Gastroesophageal sphincter (tissue), 4 donors: ENCODE results near the gene SLC12A6. TPM values are rescaled to one million over a fixed set of nuclear protein-coding genes. Genes with fewer than 3 reads are reported as not detected.

Experiments used
- ATAC-seq: fragments of 150-250 bp; one replicate; pipeline ENCODE4 v1.9.1; 2016; ENCODE audit warnings: mild to moderate bottlenecking, moderate library complexity
- H3K27ac ChIP-seq, 4 donors: fragments of 200-600 bp; sonication (generic) in 3 of 4; 1 replicate in 3 of 4; 2 replicates in 1 of 4; pipeline ENCODE4 v1.5.1; 2016 to 2019
- H3K27me3 ChIP-seq: fragments of 200-600 bp; sonication (generic); one replicate; pipeline ENCODE4 v1.5.1; 2019
- H3K36me3 ChIP-seq, 2 donors: fragments of 200-600 bp; sonication (generic); one replicate each; pipeline ENCODE4 v1.5.1; 2019; ENCODE audit warnings: control low read depth in 1 of 2
- H3K4me1 ChIP-seq, 3 donors: fragments of 200-600 bp; sonication (generic); 1 replicate in 2 of 3; 2 replicates in 1 of 3; pipeline ENCODE4 v1.5.1; 2016 to 2019; ENCODE audit warnings: control low read depth in 2 of 3
- H3K4me3 ChIP-seq, 2 donors: fragments of 200-600 bp; sonication (generic); one replicate each; pipeline ENCODE4 v1.5.1; 2019; ENCODE audit warnings: mild to moderate bottlenecking in 1 of 2, moderate library complexity in 1 of 2
- H3K9me3 ChIP-seq, 3 donors: fragments of 200-600 bp; sonication (generic); one replicate each; pipeline ENCODE4 v1.5.1; 2017 to 2019; ENCODE audit warnings: control low read depth in 2 of 3
- CTCF ChIP-seq, 4 experiments: fragments of 200-600 bp in 2 of 4; fragments of 450-650 bp in 2 of 4; sonication (generic) in 1 of 4; IDR thresholded peaks; one replicate each; pipeline ENCODE4 v1.5.1; 2017 to 2019; ENCODE audit warnings: antibody characterized with exemption in 4 of 4, mild to moderate bottlenecking in 2 of 4, moderate library complexity in 2 of 4
- EP300 ChIP-seq: sonication (generic); formaldehyde crosslinking; IDR thresholded peaks from one replicate; pipeline ENCODE4 v1.6.1; 2017; ENCODE audit warnings: antibody characterized with exemption, mild to moderate bottlenecking
- POLR2A ChIP-seq, 2 donors: fragments of 450-650 bp; IDR thresholded peaks; one replicate each; pipeline ENCODE4 v1.6.1; 2017; ENCODE audit warnings: antibody characterized with exemption in 2 of 2, mild to moderate bottlenecking in 2 of 2, moderate library complexity in 1 of 2
- POLR2AphosphoS5 ChIP-seq: sonication (generic); formaldehyde crosslinking; IDR thresholded peaks from one replicate; pipeline ENCODE4 v1.6.1; 2017; ENCODE audit warnings: antibody characterized with exemption
- WGBS, 2 donors: methylation state at CpG; one replicate each; pipeline ENCODE4 v1.1.5; 2018; ENCODE audit warnings: low coverage in 1 of 2; 5-methylcytosine and 5-hydroxymethylcytosine counted together
- total RNA-seq, 4 donors: library from RNA; depleted of rRNA; stranded (reverse); fragments of >200 nt; gene quantifications; one replicate each; pipeline ENCODE4 v1.1.0, GENCODE V29; 2016

Gene SLC12A6
- total RNA-seq, 4 donors from 2014 or later, result 12.0 to 19.0 (median 15.7) TPM

DNA sequence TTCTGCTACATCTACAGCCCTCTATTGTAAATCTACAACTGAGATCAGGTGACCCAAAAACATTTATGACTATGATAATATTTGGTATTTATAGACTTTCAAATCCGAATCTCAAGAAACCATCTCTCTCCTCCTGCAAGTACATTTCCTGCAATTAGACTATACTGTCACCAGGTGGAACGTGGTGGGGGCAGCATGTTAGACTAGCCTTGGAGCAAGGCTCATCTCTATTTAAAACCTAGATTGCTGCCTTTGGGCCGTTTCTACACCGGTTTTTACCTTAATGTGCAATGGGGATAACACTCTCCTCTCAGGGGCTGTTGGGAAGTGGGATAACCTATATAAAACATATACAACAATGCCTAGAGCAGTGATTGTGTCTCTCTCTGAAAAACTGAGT is 123.9 kb downstream of the SLC12A6 start:
- no peaks in the 10 kb centered on the region for H3K9me3 ChIP-seq
- WGBS, 2 donors, result 25 to 59% methylated on average over 3 of the region's 4 CpGs
- no peak for ATAC-seq
- H3K27me3 ChIP-seq, result no peaks in the 10 kb centered on the region
- no peak overlapping the region for H3K4me3 ChIP-seq
- TF ChIP-seq EP300, result no peak
- no peak for TF ChIP-seq POLR2AphosphoS5
- TF ChIP-seq CTCF (IDR thresholded peaks at IDR 0.05), result no peak
- TF ChIP-seq POLR2A (IDR thresholded peaks at IDR 0.05), result no peak
- peaks cover under 1 to 10% (median 3%) of the 10 kb centered on the region in 3 donors for H3K4me1 ChIP-seq
- no peaks in the 10 kb centered on the region for H3K36me3 ChIP-seq
- no peak overlapping the region for H3K27ac ChIP-seq

DNA sequence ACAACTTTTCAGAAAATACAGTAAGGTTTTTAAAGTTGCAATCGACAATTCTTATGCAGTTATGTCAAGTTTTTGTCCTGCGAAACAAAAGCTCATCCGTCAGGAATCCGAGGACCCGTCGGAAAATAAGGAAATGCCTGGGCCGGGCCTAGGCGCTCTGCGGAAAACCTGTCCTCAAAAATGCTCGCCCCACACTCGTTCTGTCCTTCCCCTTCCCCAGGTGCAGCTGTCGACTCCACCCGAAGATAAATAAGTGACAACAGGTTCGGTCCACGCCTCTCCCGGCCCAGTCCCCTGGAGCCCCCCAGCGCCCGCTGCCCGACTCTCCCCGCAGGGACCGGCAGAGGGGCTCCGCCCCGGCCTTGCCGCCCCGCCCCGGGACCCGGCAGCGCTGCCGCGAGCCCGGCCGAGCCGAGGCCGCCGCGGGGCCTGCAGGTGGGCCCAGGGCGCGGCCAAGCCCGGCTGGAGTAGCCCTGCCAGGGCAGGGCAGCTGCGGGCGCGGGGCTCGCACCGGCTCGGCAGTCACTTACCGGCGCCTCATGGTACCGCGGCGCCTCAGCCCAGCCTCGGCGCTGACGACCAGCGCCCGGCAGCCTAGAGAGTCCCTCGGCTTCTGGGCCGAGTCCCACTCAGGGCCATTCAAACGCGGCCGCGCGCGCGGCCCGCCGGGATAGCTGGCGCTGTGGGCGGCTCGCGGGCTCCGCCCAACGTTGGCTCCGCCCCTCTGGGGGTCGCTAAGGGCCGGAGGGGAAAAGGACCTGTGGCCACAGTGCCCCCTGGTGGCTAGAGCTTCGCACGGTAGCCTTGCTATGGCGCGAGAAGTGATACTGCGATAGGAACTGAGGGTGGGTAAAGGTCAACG is 127.9 kb downstream of the SLC12A6 start, which contains the start of gene KATNBL1:
KATNBL1 (minus strand) TSS at position 676 of the 862 bp plus-strand sequence. CDS start 46,420 bp downstream, outside the sequence.
- no peaks in the 10 kb centered on the region for H3K27me3 ChIP-seq
- peak within 1 kb of the TSS; percentile 44 to 69 for H3K4me3 ChIP-seq
- no peaks in the 10 kb centered on the region for H3K36me3 ChIP-seq
- H3K9me3 ChIP-seq, result no peaks in the 10 kb centered on the region
- peaks cover 2 to 24% (median 10%) of the 10 kb centered on the region in 3 donors for H3K4me1 ChIP-seq
- peak within 1 kb of the TSS; percentile 85 to 92 (median 90) for H3K27ac ChIP-seq
- WGBS, 2 donors, result 0% methylated on average over 6 to 13 of the region's 81 CpGs
- ATAC-seq, result peak; percentile 99
- TF ChIP-seq POLR2AphosphoS5 (peak; percentile 52), POLR2A (IDR thresholded peaks at IDR 0.05) (peak; percentile 72 to 73), CTCF (IDR thresholded peaks at IDR 0.05) (peak; percentile 78 to 99 (median 92)), EP300 (no peak)

- H3K4me3 ChIP-seq, result no peak overlapping the region
- H3K36me3 ChIP-seq, result no peaks in the 10 kb centered on the region
- 85 to 98% methylated on average over 4 of the region's 4 CpGs for WGBS, 2 donors
- no peaks in the 10 kb centered on the region for H3K9me3 ChIP-seq
- H3K27me3 ChIP-seq, result no peaks in the 10 kb centered on the region
- TF ChIP-seq EP300 (no peak), POLR2A (IDR thresholded peaks at IDR 0.05) (no peak), CTCF (IDR thresholded peaks at IDR 0.05) (no peak), POLR2AphosphoS5 (no peak)
- H3K27ac ChIP-seq, result no peak overlapping the region
- no peak for ATAC-seq
- peaks cover 2 to 24% (median 10%) of the 10 kb centered on the region in 3 donors for H3K4me1 ChIP-seq
Observed at GRCh38 chr15:34206011-34206410, 131.6 kb downstream of the SLC12A6 start.

- TF ChIP-seq EP300 (no peak), CTCF (IDR thresholded peaks at IDR 0.05) (no peak), POLR2A (IDR thresholded peaks at IDR 0.05) (no peak), POLR2AphosphoS5 (no peak)
- Histone ChIP-seq H3K27me3 (no peaks in the 10 kb centered on the region), H3K9me3 (no peaks in the 10 kb centered on the region), H3K36me3 (peaks cover 0 to 7% of the 10 kb centered on the region in 2 donors), H3K4me3 (no peak overlapping the region), H3K4me1 (peaks cover 2 to 16% (median 9%) of the 10 kb centered on the region in 3 donors), H3K27ac (no peak overlapping the region)
- no peak for ATAC-seq
- 89% methylated on average over 1 of the region's 1 CpG; no CpG with 5 or more reads in 1 of the 2 donors for WGBS, 2 donors
Observed at GRCh38 chr15:34203936-34204335, 133.6 kb downstream of the SLC12A6 start.
